ENCODE data around the gene ZFP36L1. TPM values are rescaled to one million over a fixed set of nuclear protein-coding genes. Genes with fewer than 3 reads are reported as not detected.

Gene ZFP36L1
- total RNA-seq, 4 donors from 2014 or later, result 298 to 1,137 (median 494) TPM

GRCh38 chr14:68801631-68802030 is 8.8 kb upstream of the ZFP36L1 start:
- Histone ChIP-seq H3K27ac (no peak overlapping the region), H3K4me1 (peaks cover 0 to 16% (median 10%) of the 10 kb centered on the region in 4 donors), H3K27me3 (no peaks in the 10 kb centered on the region), H3K9me3 (peaks cover 0 to 9% (median 0%) of the 10 kb centered on the region in 4 donors), H3K4me3 (no peak overlapping the region), H3K36me3 (no peaks in the 10 kb centered on the region)
- DNase-seq (ENCODE audit: low spot score in 2 of 2), result no peak
- TF ChIP-seq CTCF (IDR thresholded peaks at IDR 0.05) (no peak), POLR2A (IDR thresholded peaks at IDR 0.05) (no peak), EP300 (IDR thresholded peaks at IDR 0.05) (no peak)

GRCh38 chr14:68800953-68801352 is 8.1 kb upstream of the ZFP36L1 start:
- Histone ChIP-seq H3K4me1 (peaks cover 0 to 17% (median 10%) of the 10 kb centered on the region in 4 donors), H3K36me3 (no peaks in the 10 kb centered on the region), H3K9me3 (peaks cover 0 to 9% (median 0%) of the 10 kb centered on the region in 4 donors), H3K27me3 (no peaks in the 10 kb centered on the region), H3K27ac (no peak overlapping the region), H3K4me3 (no peak overlapping the region)
- DNase-seq (ENCODE audit: low spot score in 2 of 2), result no peak
- TF ChIP-seq POLR2A (IDR thresholded peaks at IDR 0.05) (no peak), CTCF (IDR thresholded peaks at IDR 0.05) (no peak), EP300 (IDR thresholded peaks at IDR 0.05) (no peak)

GRCh38 chr14:68800390-68800789 is 7.5 kb upstream of the ZFP36L1 start:
- TF ChIP-seq CTCF (IDR thresholded peaks at IDR 0.05) (no peak), POLR2A (IDR thresholded peaks at IDR 0.05) (no peak), EP300 (IDR thresholded peaks at IDR 0.05) (no peak)
- no peak overlapping the region for H3K4me3 ChIP-seq
- no peak overlapping the region for H3K27ac ChIP-seq
- H3K36me3 ChIP-seq, result no peaks in the 10 kb centered on the region
- 69 to 91% methylated on average over 2 of the region's 2 CpGs for WGBS, 2 donors
- peaks cover 0 to 17% (median 10%) of the 10 kb centered on the region in 4 donors for H3K4me1 ChIP-seq
- peaks cover 0 to 9% (median 0%) of the 10 kb centered on the region in 4 donors for H3K9me3 ChIP-seq
- DNase-seq (ENCODE audit: low spot score in 2 of 2), result no peak
- no peaks in the 10 kb centered on the region for H3K27me3 ChIP-seq

- Histone ChIP-seq H3K9me3 (peaks cover 0 to 9% (median 0%) of the 10 kb centered on the region in 4 donors), H3K4me3 (no peak overlapping the region), H3K4me1 (peaks cover 0 to 11% (median 10%) of the 10 kb centered on the region in 4 donors), H3K36me3 (no peaks in the 10 kb centered on the region), H3K27ac (no peak overlapping the region), H3K27me3 (no peaks in the 10 kb centered on the region)
- no peak for DNase-seq (ENCODE audit: low spot score in 2 of 2)
- TF ChIP-seq EP300 (IDR thresholded peaks at IDR 0.05) (no peak), POLR2A (IDR thresholded peaks at IDR 0.05) (no peak), CTCF (IDR thresholded peaks at IDR 0.05) (no peak)
These were observed 5.8 kb upstream of the ZFP36L1 start for GRCh38 chr14:68798621-68799020.

GRCh38 chr14:68797121-68797670 is 4.3 kb upstream of the ZFP36L1 start:
- DNase-seq (ENCODE audit: low spot score in 2 of 2), result no peak
- peak overlapping the region; percentile 94 to 99 (median 96) for H3K27ac ChIP-seq

More at GRCh38 chr14:68797121-68797670, 4.3 kb upstream of the ZFP36L1 start:
- Histone ChIP-seq H3K4me3 (no peak overlapping the region), H3K27me3 (no peaks in the 10 kb centered on the region), H3K36me3 (no peaks in the 10 kb centered on the region), H3K4me1 (peaks cover 0 to 11% (median 10%) of the 10 kb centered on the region in 4 donors), H3K9me3 (peaks cover 0 to 9% (median 0%) of the 10 kb centered on the region in 4 donors)
- 80 to 83% methylated on average over 7 of the region's 7 CpGs for WGBS, 2 donors
- TF ChIP-seq EP300 (IDR thresholded peaks at IDR 0.05), result no peak
- no peak for TF ChIP-seq POLR2A (IDR thresholded peaks at IDR 0.05)
- TF ChIP-seq CTCF (IDR thresholded peaks at IDR 0.05), result no peak
